ENCODE data around the gene RD3L.

DNA sequence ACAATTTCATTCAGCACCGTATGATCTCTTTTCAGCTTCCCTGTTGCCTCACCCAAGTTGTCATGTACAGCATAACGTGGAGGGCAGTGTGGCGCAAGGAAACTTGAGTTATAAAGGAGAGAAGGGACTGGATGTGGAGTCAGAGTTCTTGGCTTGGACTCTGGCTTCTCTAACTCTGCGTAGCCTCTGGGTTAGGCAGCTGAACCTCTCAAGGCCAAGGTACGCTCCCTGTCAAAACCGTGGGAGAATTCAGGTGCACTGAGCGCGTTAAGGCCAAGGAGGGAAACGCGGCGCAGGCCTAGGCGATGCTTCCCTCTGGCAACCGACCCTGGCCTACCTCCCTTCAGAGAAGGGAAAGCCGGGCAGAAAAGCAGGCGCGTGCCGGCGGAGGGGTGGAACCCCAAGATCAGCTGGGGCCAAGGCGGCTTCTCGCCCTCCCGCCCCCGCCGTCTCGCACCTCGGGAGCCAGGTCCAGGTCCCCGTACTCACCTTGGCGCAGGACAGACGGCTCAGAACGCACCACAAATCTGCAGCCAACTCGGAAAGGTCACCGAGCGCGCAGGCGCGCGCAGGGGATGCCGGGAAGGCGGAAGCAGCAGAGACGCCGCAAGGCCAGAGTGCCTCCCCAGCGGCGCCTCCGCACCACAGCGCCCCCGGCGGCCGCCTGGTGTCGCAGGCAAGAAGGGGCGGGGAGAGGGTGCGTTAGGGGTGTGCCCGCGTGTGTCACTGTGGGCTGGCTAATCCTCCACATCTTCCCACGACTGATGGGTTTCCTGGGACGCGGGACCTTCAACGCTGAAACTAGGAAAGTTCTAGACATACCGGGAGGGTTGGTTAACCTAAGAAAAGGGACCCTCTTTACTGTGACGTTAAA is 21.1 kb downstream of the RD3L start:
- TF ChIP-seq, protein P1, sequence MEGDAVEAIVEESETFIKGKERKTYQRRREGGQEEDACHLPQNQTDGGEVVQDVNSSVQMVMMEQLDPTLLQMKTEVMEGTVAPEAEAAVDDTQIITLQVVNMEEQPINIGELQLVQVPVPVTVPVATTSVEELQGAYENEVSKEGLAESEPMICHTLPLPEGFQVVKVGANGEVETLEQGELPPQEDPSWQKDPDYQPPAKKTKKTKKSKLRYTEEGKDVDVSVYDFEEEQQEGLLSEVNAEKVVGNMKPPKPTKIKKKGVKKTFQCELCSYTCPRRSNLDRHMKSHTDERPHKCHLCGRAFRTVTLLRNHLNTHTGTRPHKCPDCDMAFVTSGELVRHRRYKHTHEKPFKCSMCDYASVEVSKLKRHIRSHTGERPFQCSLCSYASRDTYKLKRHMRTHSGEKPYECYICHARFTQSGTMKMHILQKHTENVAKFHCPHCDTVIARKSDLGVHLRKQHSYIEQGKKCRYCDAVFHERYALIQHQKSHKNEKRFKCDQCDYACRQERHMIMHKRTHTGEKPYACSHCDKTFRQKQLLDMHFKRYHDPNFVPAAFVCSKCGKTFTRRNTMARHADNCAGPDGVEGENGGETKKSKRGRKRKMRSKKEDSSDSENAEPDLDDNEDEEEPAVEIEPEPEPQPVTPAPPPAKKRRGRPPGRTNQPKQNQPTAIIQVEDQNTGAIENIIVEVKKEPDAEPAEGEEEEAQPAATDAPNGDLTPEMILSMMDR (conservative IDR thresholded peaks at IDR 0.05 in 1 of 2, IDR thresholded peaks at IDR 0.05 in 1 of 2; ENCODE audit: low read depth in 1 of 2, low read length in 2 of 2) = peak; percentile 92 to 95
- TF ChIP-seq EZH2 (IDR thresholded peaks at IDR 0.05; ENCODE audit: low read length, missing control alignments) = no peak
